ENCODE measurements around the gene GALT. TPM values are rescaled to one million over a fixed set of nuclear protein-coding genes. Genes with fewer than 3 reads are reported as not detected.

GALT gene
- total and polyA plus RNA-seq, 2 of the 13 experiments (the other 11 are each of a cell fraction or from before 2014, with no cell fraction given) = 40.4 to 46.3 TPM

GRCh38 chr9:34675048-34675714, 28.7 kb downstream of the GALT start (continued):
- TF ChIP-seq ATF7-NPFF (CRISPR knock-in tag; IDR thresholded peaks at IDR 0.05; ENCODE audit: low read depth) (no peak), FOXJ3 (CRISPR knock-in tag; IDR thresholded peaks at IDR 0.05; ENCODE audit: borderline replicate concordance) (no peak), TOPORS (CRISPR knock-in tag; IDR thresholded peaks at IDR 0.05) (no peak), TAF1 (CRISPR knock-in tag; IDR thresholded peaks at IDR 0.05) (no peak), EZH2 (conservative IDR thresholded peaks at IDR 0.05; ENCODE audit: low read depth, low read length) (no peak), ZNF713 (CRISPR knock-in tag; IDR thresholded peaks at IDR 0.05) (no peak), BCLAF1 (IDR thresholded peaks at IDR 0.05) (no peak), HDAC6 (IDR thresholded peaks at IDR 0.05; ENCODE audit: low read depth, low read length) (no peak), ZNF598 (CRISPR knock-in tag; IDR thresholded peaks at IDR 0.05; ENCODE audit: borderline replicate concordance) (peak; percentile 66; the same call in 1 of the 2 replicates), MED8 (CRISPR knock-in tag; IDR thresholded peaks at IDR 0.05; ENCODE audit: insufficient replicate concordance) (no peak), STAT6 (CRISPR knock-in tag; IDR thresholded peaks at IDR 0.05; ENCODE audit: borderline replicate concordance) (no peak), KDM5A (IDR thresholded peaks at IDR 0.05; ENCODE audit: borderline replicate concordance, low read length) (no peak), RORA (CRISPR knock-in tag; IDR thresholded peaks at IDR 0.05) (no peak), ZMYM2 (CRISPR knock-in tag; IDR thresholded peaks at IDR 0.05) (no peak), PTBP1 (IDR thresholded peaks at IDR 0.05; ENCODE audit: low read depth, low read length, poor library complexity, severe bottlenecking) (no peak), TRIM22 (IDR thresholded peaks at IDR 0.05) (no peak), NCOA2 (CRISPR knock-in tag; IDR thresholded peaks at IDR 0.05) (no peak), ZNF441 (CRISPR knock-in tag; IDR thresholded peaks at IDR 0.05; ENCODE audit: borderline replicate concordance) (no peak), FOXO1 (CRISPR knock-in tag; IDR thresholded peaks at IDR 0.05) (no peak), KDM2A (CRISPR knock-in tag; IDR thresholded peaks at IDR 0.05; ENCODE audit: borderline replicate concordance, low read depth) (peak; percentile 79), ASH2L (IDR thresholded peaks at IDR 0.05; ENCODE audit: insufficient read length, low read depth, low read length) (no peak), DMAP1 (CRISPR knock-in tag; IDR thresholded peaks at IDR 0.05) (no peak), DBP (CRISPR knock-in tag; IDR thresholded peaks at IDR 0.05; ENCODE audit: not compliant biosample characterization) (no peak), FOXA3 (CRISPR knock-in tag; IDR thresholded peaks at IDR 0.05) (no peak)

Data from HepG2 (cell line).